Fibroblast of the conjunctiva (primary cell): Measurements from ENCODE around the gene PROCA1.

Experiments used
- DNase-seq: peaks from one replicate; pipeline ENCODE4 v3.0.0-alpha.2; 2010; ENCODE audit warnings: low read depth

Gene PROCA1

GRCh38 chr17:28707339-28707720, 4.4 kb downstream of the PROCA1 start:
- no peak for DNase-seq

GRCh38 chr17:28706471-28707338, 5.0 kb downstream of the PROCA1 start:
- DNase-seq = no peak

GRCh38 chr17:28705728-28706334, 5.9 kb downstream of the PROCA1 start:
- no peak for DNase-seq

- DNase-seq = no peak
Observed at GRCh38 chr17:28705074-28705659, 6.5 kb downstream of the PROCA1 start.

- DNase-seq = no peak
Observed at GRCh38 chr17:28704219-28704858, 7.3 kb downstream of the PROCA1 start.

- DNase-seq = no peak
Observed at GRCh38 chr17:28703552-28704218, 8.0 kb downstream of the PROCA1 start.

- no peak for DNase-seq
Observed at GRCh38 chr17:28702752-28703150, 8.9 kb downstream of the PROCA1 start.

- no peak for DNase-seq
Observed at GRCh38 chr17:28702026-28702751, 9.5 kb downstream of the PROCA1 start.

GRCh38 chr17:28700830-28701492, 10.7 kb downstream of the PROCA1 start:
- no peak for DNase-seq

- DNase-seq = no peak
Observed at GRCh38 chr17:28700278-28700677, 11.4 kb downstream of the PROCA1 start.

- no peak for DNase-seq
Observed at GRCh38 chr17:28698253-28698941, 13.3 kb downstream of the PROCA1 start.

GRCh38 chr17:28693869-28694268, 17.8 kb downstream of the PROCA1 start:
- no peak for DNase-seq

- DNase-seq = no peak
Observed at GRCh38 chr17:28689011-28689410, 22.7 kb downstream of the PROCA1 start.

- no peak for DNase-seq
Observed at GRCh38 chr17:28688481-28688880, 23.2 kb downstream of the PROCA1 start.

GRCh38 chr17:28686296-28686695, 25.4 kb downstream of the PROCA1 start:
- DNase-seq = no peak

GRCh38 chr17:28685366-28685765, 26.3 kb downstream of the PROCA1 start:
- DNase-seq = no peak

- DNase-seq = peak; percentile 22
Observed at GRCh38 chr17:28684963-28685362, 26.7 kb downstream of the PROCA1 start.

- no peak for DNase-seq
Observed at GRCh38 chr17:28682655-28683054, 29.0 kb downstream of the PROCA1 start.

- no peak for DNase-seq
Observed at GRCh38 chr17:28675980-28676379, 35.7 kb downstream of the PROCA1 start.

- peak; percentile 39 for DNase-seq
Observed at GRCh38 chr17:28675490-28675889, 36.2 kb downstream of the PROCA1 start.
